Measurements from ENCODE around the gene ZDHHC4. TPM values are rescaled to one million over a fixed set of nuclear protein-coding genes. Genes with fewer than 3 reads are reported as not detected.

Gene ZDHHC4
- total and polyA plus RNA-seq, 9 of the 15 experiments (the other 6 are each of a cell fraction or from before 2014, with no cell fraction given): 33.4 to 106 (median 58.3) TPM

- H4K20me1 ChIP-seq (replicated peaks; ENCODE audit: control insufficient read depth, insufficient read depth, low read length): no peaks in the 10 kb centered on the region
- no peak overlapping the region for H3K4me2 ChIP-seq (ENCODE audit: insufficient read depth, low read length)
- no peak overlapping the region for H3K9ac ChIP-seq (ENCODE audit: insufficient read depth in 1 of 2, low read depth in 2 of 2, low read length in 2 of 2)
- no peaks in the 10 kb centered on the region for H3K79me2 ChIP-seq (ENCODE audit: control insufficient read depth, insufficient read depth, low read length)
- in situ Hi-C loops (cut with MboI) (no loop called here), intact Hi-C loops (cut with micrococcal nuclease) (no loop called here)
- ATAC-seq (no peak), FAIRE-seq (no peak), DNase-seq (ENCODE audit: extremely low read depth in 1 of 4, low spot score in 3 of 4) (no peak)
- TF ChIP-seq NFIC (IDR thresholded peaks at IDR 0.05) (0 out of 2 replicates have a peak, but pooled peaks have one; percentile 9), USF1 (CRISPR knock-in tag; IDR thresholded peaks at IDR 0.05) (no peak)
- H3K36me3 ChIP-seq (ENCODE audit: control insufficient read depth, insufficient read depth, low read length): no peaks in the 10 kb centered on the region
- no peak overlapping the region for H3K27ac ChIP-seq (ENCODE audit: extremely low read depth, low read depth, low read length)
- no peaks in the 10 kb centered on the region for H3K9me3 ChIP-seq (replicated peaks; ENCODE audit: control insufficient read depth, insufficient read depth, low read depth, low read length)
- peaks cover 0 to 17% of the 10 kb centered on the region in 2 experiments; a peak in 2 of 5 replicates for H3K4me1 ChIP-seq (replicated peaks in 1 of 2; ENCODE audit: control insufficient read depth in 2 of 2, insufficient read depth in 2 of 2, low read length in 2 of 2)
- ChIA-PET POLR2A (interaction anchor here (0.6 kb wide), 1 partner anchor 457 kb away, joined by 4 read pairs; no protein-coding TSS in a partner anchor), CTCF (ENCODE audit: low intra/inter-chr PET ratio) (no interaction called here)
- BruUV-seq (replicated peaks): no TSS peak
- peaks cover 38 to 72% of the 10 kb centered on the region in 2 experiments for H3K27me3 ChIP-seq (ENCODE audit: control insufficient read depth in 2 of 2, insufficient read depth in 2 of 2, low read length in 2 of 2)
- H3K4me3 ChIP-seq: no peak overlapping the region
- no peak overlapping the region for H2AFZ ChIP-seq (ENCODE audit: low read depth, low read length)
- no peaks in the 10 kb centered on the region for H3K9me1 ChIP-seq (ENCODE audit: control insufficient read depth, insufficient read depth, low read length)
- 29% methylated on average over 24 of the region's 63 CpGs for WGBS (ENCODE audit: insufficient coverage, low coverage, missing lambda C conversion rate)
Observed at GRCh38 chr7:6615723-6616555, 38.7 kb downstream of the ZDHHC4 start.
